Right lung (tissue), 5 donors: ENCODE results near the gene FHL1. TPM values are rescaled to one million over a fixed set of nuclear protein-coding genes. Genes with fewer than 3 reads are reported as not detected.

Experiments
- DNase-seq, 2 donors: peaks; one replicate each; pipeline ENCODE4 v3.0.0-alpha.2; 2013
- polyA plus RNA-seq, 5 donors: library from polyadenylated mRNA; unstranded; fragments of 120-200 nt; gene quantifications; one replicate each; pipeline versions ENCODE4 v1.2.1 to v1.2.3, GENCODE V29; 2013; ENCODE audit warnings: inconsistent platforms in 1 of 5, low replicate concordance in 1 of 5; ENCODE audit not compliant: insufficient read length in 5 of 5, insufficient read depth in 1 of 5

FHL1 gene
- polyA plus RNA-seq, 5 donors, result 253 to 309 (median 268) TPM

DNA sequence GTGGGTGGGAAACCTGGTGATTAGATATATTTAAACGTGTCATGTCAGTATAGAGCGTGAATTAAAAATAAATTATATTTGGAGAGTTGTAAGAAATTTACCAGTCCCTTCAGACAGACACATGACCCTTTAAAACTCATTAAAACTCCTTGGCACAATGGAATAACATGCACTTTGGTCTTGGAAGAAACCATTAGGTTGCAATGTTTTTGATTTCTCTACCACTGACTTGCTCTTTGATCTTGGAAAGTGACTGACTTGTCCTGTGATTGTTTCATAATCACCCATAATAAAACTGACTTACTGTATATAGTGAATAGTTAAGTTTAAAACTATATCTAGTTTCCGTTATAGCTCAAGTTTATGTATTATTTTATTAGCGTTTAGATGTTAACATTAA lies 35.8 kb downstream of the FHL1 start:
- no peak for DNase-seq

GRCh38 chrX:136183917-136184316 lies 36.6 kb downstream of the FHL1 start:
- no peak for DNase-seq

DNA sequence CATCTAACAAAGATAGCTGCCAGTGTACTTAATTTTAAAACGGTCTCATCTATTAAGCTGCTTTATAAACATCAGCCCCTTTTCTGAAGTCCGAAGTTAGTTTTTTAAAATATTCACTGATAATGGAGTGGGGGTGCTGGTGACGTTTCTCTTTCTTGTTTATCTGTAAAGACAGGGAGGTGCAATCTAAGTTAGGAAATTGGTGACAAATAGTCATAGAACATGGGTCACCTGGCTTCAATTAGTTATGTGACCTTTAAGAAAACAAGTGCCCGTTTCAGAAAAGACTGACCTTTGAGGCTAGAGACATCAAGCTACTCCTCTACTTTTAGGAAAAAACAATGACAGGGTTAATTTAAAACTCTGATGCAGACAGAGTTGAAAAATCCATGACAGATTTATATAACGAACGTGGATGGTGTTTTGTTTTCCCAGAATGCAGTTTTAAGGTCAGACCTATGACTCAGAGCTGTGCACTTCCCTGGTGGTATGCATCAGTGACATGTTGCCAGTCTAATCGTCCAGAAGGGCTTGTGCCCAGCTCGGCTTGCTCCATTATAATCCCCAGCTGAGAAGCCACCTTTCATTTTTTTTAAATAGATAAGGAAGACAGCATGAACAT lies 38.2 kb downstream of the FHL1 start:
- no peak for DNase-seq

DNA sequence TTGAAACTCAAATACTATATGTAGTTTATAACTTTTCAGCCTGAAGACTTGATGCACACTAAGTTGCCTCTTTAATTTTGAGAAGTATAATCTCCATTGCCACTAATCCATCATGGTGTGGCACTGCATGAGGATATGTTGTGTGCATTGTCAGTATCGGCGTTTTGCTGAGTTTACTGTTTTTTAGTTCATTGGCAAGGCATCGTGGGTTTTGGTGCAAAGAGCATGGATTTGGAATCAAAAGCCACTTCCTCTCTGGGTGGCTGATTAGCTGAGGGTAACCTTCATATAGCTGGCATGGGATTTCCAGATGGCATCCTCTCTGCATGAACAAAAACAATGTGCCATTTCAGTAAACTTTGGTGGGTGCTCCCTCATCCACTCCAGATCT lies 38.7 kb downstream of the FHL1 start:
- DNase-seq, result no peak

DNA sequence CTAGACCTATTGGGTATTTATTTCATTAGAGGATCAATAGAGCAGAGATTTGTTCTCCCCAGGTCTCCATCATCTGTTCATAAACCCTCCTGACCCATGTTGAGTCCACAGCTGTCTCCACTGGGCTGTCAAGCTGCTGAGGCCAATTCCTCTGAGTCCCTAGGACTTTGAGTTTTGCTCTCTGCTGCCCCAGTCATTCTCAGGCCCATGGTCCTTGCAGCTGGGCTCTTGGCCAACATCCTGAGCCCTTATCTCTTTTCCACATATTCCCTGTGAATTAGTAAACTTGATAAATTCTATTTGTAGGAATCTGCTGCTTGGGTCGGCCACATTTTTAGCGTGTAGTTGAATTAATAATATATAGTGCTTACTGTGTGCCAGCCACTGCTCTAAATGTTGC lies 41.9 kb downstream of the FHL1 start:
- DNase-seq, result no peak

DNA sequence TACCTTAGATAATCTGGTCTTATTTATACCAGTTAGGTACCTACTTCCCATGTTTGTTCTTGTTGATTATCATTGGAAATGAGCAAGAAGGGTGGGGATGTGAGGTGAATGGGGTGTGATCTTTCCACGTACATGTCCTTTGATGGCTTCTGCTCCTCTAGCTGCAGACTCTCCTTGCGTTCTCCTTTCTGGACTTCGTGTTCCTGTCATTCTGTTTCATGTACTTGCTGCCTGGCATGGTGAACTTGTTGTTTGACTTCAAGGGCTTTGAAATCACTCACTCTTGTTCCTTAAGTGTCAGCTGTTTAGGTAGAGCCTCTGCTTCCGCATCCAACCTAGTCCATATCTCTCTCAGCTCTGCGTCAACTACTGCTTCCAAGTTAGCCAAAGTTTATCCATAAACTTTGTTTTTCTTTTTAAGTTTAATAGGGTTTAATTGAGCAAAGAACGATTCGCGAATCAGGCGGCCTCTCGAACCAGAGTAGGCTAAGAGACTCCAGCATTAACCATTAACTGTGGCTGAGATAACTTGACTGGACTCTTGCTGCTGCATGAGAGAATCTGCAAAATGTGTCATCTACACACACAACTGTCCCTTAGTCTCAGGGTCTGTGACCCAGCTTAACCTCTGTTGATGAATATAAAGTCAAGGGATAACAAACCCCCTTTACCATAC lies 42.8 kb downstream of the FHL1 start:
- DNase-seq, result no peak

DNA sequence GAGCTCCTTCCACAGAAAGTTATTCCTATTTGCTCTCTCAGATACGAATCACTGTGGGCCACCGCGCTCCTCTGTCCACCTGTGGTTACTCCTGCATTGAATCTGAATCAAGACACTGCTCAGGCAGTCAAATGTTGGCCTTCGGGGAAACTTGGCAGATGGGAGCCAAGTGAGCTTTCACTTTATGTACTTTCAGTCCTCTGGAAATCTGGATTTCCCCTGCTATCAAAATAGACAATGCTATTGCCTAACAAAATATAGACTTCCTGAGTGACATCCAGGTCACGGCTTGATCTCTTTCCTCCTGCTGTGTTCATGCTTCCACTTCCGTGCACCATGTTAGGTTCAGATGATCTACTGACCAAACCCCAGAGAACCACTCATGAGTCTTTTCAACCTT lies 43.8 kb downstream of the FHL1 start:
- DNase-seq, result no peak

- no peak for DNase-seq
Observed at GRCh38 chrX:136192135-136192534, 44.8 kb downstream of the FHL1 start.

- DNase-seq, result no peak
Observed at GRCh38 chrX:136192839-136193414, 45.6 kb downstream of the FHL1 start.

GRCh38 chrX:136193771-136194170 lies 46.4 kb downstream of the FHL1 start:
- no peak for DNase-seq

DNA sequence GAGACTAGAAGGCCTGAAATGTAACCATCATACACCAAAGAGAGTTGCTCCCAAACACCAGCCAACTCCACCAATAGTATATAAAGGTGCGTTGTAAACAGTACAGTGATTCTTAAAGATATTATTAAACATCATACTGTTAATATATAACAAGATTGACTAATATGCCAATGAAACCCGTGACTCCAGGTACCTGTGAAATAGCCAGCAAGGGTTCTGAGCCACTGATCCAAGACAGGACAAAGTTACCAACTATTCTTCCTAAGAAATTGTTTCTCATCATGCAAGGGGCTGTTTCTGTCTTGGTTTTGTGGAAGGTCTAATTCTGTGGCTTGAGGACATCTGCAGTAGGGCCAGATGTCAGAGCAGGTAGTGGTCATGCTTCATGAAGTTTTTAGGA lies 47.2 kb downstream of the FHL1 start:
- no peak for DNase-seq

- no peak for DNase-seq
Observed at GRCh38 chrX:136195247-136195646, 47.9 kb downstream of the FHL1 start.

DNA sequence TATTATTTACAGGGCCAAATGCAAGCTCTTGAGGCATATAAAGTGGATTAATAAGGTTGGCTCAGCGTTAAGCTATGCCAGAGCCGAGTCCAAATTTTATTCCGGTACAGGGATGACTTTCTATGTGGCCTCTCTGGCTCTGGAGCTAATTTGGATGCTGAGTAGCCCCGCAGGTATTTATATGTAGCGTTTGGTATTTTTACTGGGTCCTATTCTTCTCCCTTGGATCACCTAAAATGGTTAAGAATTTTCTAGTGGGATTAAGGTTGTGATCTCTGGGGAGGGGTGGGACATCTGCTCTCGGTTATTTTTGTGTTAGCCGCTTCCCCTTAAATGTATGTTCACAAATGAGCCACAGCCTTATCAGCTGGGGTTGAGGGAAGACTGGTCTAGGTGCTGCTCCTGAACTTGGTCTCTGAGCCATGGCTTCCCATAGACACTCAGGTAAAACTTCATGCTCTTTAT lies 49.4 kb downstream of the FHL1 start:
- DNase-seq, result no peak

GRCh38 chrX:136198010-136198409 lies 50.7 kb downstream of the FHL1 start:
- no peak for DNase-seq

DNA sequence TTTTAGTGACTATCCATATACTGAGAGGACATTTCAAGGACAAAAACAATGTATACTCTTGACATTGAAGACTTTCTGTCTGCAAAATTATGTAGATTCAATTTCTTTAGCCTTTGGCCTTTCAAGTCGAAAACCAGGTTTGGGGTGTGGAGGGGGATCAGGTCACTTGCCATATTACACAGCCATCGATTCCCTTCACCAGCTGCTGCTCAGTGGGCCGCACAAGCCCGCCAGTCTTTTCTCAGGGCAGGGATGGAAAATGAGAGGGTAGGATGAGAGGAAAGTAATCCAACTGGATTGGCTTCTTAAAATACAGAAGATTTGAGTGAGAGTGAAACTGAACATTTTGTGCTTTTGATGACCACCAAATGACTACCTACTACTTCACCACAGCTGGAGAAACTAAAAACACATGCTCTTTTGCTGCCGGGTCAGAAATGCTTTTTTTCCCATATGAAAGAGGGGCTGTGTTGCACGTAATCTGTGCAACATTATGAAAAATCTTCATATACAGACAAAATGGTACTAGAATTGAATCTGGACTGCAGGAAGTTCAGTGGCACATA lies 51.4 kb downstream of the FHL1 start:
- no peak for DNase-seq

DNA sequence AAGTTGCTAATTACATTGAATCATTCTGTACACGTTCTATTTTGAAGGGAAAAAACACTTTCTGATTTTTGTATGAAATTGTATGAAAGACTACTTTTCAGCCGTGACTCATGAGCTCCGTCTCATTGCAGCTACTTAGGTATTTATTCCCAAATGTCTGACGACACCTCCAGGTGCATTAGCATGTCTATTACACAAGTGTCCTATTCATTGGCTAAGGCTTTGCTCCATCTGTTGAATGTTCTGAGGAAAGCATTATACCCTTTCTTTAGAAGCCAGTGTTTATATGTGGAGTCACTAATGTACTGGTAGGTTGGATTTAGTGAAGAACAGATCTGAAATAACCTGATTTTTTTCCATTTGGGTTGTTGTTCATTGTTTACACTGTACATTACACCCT lies 52.0 kb downstream of the FHL1 start:
- no peak for DNase-seq

DNA sequence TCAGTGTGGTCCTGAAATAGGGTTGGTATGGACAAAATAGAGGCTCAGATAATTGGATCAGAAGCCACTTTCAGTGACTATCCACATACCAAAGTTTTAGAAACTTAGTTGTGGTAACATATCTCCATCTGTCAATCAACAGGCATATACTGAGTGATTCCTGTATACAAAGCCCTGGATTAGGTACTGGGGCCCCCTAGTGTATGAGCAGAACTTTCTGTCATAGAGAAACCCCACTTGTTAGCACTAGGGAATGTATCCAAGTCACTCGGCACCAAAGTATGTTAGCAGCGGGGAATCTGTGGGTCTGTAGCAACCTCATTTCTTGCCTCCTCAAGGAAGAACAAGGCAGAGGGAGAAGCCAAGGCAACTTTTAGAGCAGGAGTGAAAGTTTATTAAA lies 53.1 kb downstream of the FHL1 start:
- no peak for DNase-seq

GRCh38 chrX:136201601-136202000 lies 54.3 kb downstream of the FHL1 start:
- no peak for DNase-seq

- DNase-seq, result no peak
Observed at GRCh38 chrX:136202889-136203288, 55.6 kb downstream of the FHL1 start.

- no peak for DNase-seq
Observed at GRCh38 chrX:136203438-136203837, 56.1 kb downstream of the FHL1 start.

GRCh38 chrX:136203951-136204350 lies 56.6 kb downstream of the FHL1 start:
- no peak for DNase-seq

GRCh38 chrX:136204571-136204970 lies 57.2 kb downstream of the FHL1 start:
- no peak for DNase-seq

GRCh38 chrX:136205882-136206380 lies 58.6 kb downstream of the FHL1 start:
- no peak for DNase-seq
